Measurements from ENCODE around the gene TSPAN9.
A peak's percentile ranks its signal among the peaks of the same experiment; 100 is the strongest.

The TSPAN9 gene

DNA sequence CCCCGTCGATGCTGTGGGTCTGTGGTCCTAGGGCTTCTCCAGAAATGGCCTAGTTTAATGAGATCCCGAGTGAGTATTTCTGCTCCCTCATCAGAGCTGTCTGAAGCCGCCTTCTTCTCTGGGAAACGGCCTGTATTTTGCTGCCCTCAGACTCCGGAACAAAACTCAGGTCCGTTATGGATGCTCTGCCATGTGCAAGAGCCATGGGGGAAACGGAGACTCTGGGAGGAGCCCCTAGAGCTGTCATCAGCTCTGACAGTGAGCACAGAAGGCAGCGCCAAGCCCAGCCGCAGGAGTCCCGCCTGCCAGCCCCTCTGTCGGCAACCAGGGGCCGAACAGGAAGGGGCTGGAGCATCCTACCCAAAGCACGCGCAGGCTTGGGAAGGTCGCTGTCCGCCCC lies 221.4 kb downstream of the TSPAN9 start:
- DNase-seq (ENCODE audit: low spot score): no peak
- TF ChIP-seq CTCF (IDR thresholded peaks at IDR 0.05; ENCODE audit: extremely low read depth, missing control alignments): no peak

GRCh38 chr12:3299929-3300832 lies 223.0 kb downstream of the TSPAN9 start:
- peak; percentile 99 for TF ChIP-seq CTCF (IDR thresholded peaks at IDR 0.05; ENCODE audit: extremely low read depth, missing control alignments)
- DNase-seq (ENCODE audit: low spot score): peak; percentile 82

DNA sequence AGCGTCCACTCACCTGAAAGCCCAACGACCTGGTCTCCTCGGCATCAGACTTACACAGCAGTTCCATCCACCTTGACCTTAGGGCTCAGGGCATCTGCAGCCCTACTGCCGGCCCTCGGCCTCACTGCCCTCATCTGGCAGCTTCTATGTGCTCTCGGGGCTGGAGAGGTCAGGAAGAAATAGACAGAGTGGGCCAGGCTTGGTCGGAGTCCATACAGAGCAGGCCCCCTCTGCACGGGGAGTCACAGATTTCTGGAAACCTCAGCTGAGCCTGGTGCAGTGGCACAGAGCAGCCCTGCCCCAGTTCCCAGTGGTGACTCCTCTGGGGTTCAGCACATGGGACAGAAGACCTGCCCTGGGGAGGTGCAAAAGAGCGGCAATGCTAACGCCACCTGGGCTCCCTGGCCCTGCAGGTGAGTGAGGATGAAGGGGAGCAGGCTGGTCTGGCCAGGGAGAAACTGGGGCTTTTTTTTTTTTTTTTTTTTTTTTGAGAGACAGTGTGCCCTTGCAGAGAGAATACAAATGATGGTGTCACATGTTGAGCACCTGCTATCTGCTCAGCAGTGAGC lies 223.7 kb downstream of the TSPAN9 start:
- no peak for DNase-seq (ENCODE audit: low spot score)
- no peak for TF ChIP-seq CTCF (IDR thresholded peaks at IDR 0.05; ENCODE audit: extremely low read depth, missing control alignments)

- TF ChIP-seq CTCF (IDR thresholded peaks at IDR 0.05; ENCODE audit: extremely low read depth, missing control alignments): no peak
- DNase-seq (ENCODE audit: low spot score): no peak
These were observed 225.3 kb downstream of the TSPAN9 start for GRCh38 chr12:3302401-3303041.

DNA sequence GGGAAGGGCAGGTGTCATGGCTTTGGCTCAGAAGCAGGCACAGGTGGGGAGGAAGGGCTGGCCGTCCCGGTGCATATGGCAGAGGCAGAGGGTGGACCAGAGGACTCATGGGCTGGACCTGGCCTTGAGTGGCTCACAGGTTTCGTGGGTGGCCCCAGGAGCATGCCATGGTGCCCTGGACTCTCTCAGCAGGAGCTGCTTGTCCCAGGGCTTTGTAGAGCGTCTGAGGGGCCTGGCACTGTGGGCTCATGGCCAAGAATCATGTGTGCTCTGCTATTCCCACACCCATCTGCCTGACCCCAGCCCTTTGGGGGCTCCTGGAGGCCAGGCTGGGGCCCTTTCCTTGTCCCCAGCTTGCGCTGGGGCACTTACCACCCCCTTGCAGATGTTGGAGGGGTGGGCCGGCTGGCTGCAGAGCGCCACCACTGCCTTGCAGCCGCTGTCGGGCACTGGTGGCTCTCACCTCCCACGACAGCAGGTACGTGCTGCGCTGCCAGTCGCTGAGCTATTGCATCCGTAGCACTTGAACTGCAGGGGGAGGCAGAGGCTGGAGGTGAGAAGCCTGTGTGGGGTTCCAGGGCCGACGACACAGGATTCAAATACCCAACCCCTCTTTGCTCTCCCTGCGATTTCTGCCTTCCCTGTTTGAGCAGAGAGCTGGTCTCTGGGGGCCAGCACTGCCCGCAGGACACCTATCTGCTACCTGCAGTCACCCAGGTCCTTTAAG lies 226.4 kb downstream of the TSPAN9 start:
- no peak for DNase-seq (ENCODE audit: low spot score)

DNA sequence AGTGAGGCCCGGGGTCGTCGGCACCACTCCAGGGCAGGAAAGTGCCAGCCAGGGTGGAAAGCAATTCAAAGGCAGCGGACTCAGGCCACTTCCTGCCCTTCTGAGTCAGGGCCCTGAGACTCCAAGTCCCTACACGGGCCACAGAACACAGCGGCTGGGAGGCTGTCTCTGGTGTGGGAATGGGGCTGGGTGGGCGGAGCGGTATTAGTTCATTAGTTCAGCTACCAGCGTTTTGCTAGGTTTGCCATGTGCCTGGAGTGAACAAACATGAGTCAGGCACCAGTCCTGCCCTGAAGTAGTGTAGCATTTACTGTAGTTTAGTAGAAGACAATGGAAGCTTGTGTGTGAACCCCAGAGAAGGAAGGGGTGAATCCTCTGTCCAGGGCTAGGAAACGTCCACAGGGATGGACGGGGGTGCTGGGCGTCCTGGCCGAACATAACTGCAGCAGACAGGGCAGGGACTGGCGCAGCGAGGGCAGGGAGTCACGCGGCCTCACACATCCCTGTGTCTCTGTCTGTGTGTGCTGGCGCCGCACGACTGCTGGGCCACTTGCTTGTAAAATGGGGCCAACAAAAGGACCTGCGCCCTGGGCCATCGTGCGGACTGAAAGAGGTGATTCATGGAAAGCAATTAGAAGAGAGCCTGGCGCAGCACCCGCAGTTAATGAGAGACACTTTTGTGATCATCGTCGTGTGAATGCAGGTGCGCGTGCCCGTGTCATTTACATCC lies 227.4 kb downstream of the TSPAN9 start:
- DNase-seq (ENCODE audit: low spot score): no peak
- no peak for TF ChIP-seq CTCF (IDR thresholded peaks at IDR 0.05; ENCODE audit: extremely low read depth, missing control alignments)

More for the DNA sequence above, 226.4 kb downstream of the TSPAN9 start:
- TF ChIP-seq CTCF (IDR thresholded peaks at IDR 0.05; ENCODE audit: extremely low read depth, missing control alignments): no peak

Data from GM20000 (cell line).